ENCODE data around the gene NACA2. TPM values are rescaled to one million over a fixed set of nuclear protein-coding genes. Genes with fewer than 3 reads are reported as not detected.
"Not testable (repeated sequence)": the region's sequence is repeated elsewhere in the genome, so short reads cannot be mapped to it uniquely, and the experiment has no call there.

NACA2 gene
- total and polyA plus RNA-seq, 2 of the 8 experiments (the other 6 are each of a cell fraction or from before 2014, with no cell fraction given): not detected

DNA sequence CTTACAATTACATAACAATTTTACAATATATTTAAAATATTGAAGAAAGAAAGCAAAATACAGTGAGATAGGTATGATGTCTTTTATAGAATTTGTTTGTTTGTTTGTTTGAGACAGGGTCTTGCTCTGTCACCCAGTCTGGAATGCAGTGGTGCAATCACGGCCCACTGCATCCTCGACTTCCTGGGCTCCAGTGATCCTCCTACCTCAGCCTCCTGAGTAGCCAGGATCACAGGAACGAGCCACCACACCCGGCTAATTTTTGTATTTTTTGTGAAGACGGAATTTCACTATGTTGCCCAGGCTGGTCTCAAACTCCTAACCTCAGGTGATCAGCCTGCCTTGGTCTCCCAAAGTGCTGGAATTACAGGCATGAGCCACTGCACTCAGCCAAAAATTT lies 21.5 kb downstream of the NACA2 start:
- H3K18ac ChIP-seq (ENCODE audit: extremely low read depth, low read length); H2BK12ac ChIP-seq (ENCODE audit: low read depth, low read length); DNase-seq (ENCODE audit: low read depth in 1 of 2, low spot score in 2 of 2); POLR2A ChIA-PET (ENCODE audit: partially characterized antibody); H3K36me3 ChIP-seq (ENCODE audit: control insufficient read depth in 2 of 4, insufficient read depth in 4 of 4, low read length in 3 of 4); H2AK5ac ChIP-seq (ENCODE audit: low read depth, low read length); H3K27ac ChIP-seq (ENCODE audit: low read depth, low read length); H3K23me2 ChIP-seq (ENCODE audit: low read depth, low read length); H2BK15ac ChIP-seq (ENCODE audit: low read length); H3K79me2 ChIP-seq (ENCODE audit: control insufficient read depth in 1 of 2, insufficient read depth in 2 of 2, low read length in 2 of 2); H2AFZ ChIP-seq (ENCODE audit: low read length); H2BK120ac ChIP-seq (replicated peaks; ENCODE audit: low read depth, low read length); H3K9ac ChIP-seq (replicated peaks in 1 of 4; ENCODE audit: extremely low read depth in 1 of 4, low read depth in 3 of 4, low read length in 3 of 4); H4K91ac ChIP-seq (replicated peaks; ENCODE audit: insufficient read length, low read length); H4K5ac ChIP-seq (ENCODE audit: insufficient read length, low read depth, low read length); FAIRE-seq; CTCF ChIA-PET (ENCODE audit: partially characterized antibody); H3K4me3 ChIP-seq (ENCODE audit: extremely low read depth in 1 of 4, insufficient read depth in 2 of 4, low read depth in 3 of 4, low read length in 4 of 4); H2BK20ac ChIP-seq (ENCODE audit: low read length); H3K79me1 ChIP-seq (ENCODE audit: low read depth, low read length); H4K8ac ChIP-seq (ENCODE audit: extremely low read depth, insufficient read depth, low read length); H3K4me2 ChIP-seq (ENCODE audit: insufficient read depth in 1 of 2, low read depth in 2 of 2, low read length in 2 of 2); H3K4ac ChIP-seq (replicated peaks; ENCODE audit: insufficient read length, low read depth, low read length); H4K20me1 ChIP-seq (replicated peaks in 1 of 2; ENCODE audit: control insufficient read depth in 1 of 2, insufficient read depth in 2 of 2, low read length in 2 of 2); H3K56ac ChIP-seq (replicated peaks; ENCODE audit: insufficient read length, low read depth, low read length); H3K23ac ChIP-seq (ENCODE audit: insufficient read length); H3K14ac ChIP-seq (ENCODE audit: insufficient read length); H3K27me3 ChIP-seq (replicated peaks in 1 of 4; ENCODE audit: control insufficient read depth in 3 of 4, extremely low read depth in 1 of 4, insufficient read depth in 3 of 4, low read length in 3 of 4); H3K4me1 ChIP-seq (replicated peaks in 1 of 4; ENCODE audit: control insufficient read depth in 3 of 4, insufficient read depth in 4 of 4, low read length in 3 of 4); H2BK5ac ChIP-seq (ENCODE audit: low read depth, low read length): not testable (repeated sequence)
- WGBS, 2 experiments (ENCODE audit: extremely low coverage in 1 of 2, insufficient coverage in 1 of 2, insufficient read length in 1 of 2, insufficient replicate concordance in 2 of 2, low coverage in 1 of 2, low lambda C conversion rate in 2 of 2, missing lambda C conversion rate in 1 of 2): 88% methylated on average over 5 of the region's 5 CpGs; no CpG with 5 or more reads in 1 of the 2 experiments
- peaks cover 10 to 11% of the 10 kb centered on the region in 2 experiments; a peak in 2 of 4 replicates for H3K9me3 ChIP-seq (ENCODE audit: insufficient read depth in 2 of 2, low read depth in 1 of 2, low read length in 1 of 2)
